Measurements from ENCODE around the gene GUCY1A2.
"Not testable (repeated sequence)": the region's sequence is repeated elsewhere in the genome, so short reads cannot be mapped to it uniquely, and the experiment has no call there.

Gene GUCY1A2

DNA sequence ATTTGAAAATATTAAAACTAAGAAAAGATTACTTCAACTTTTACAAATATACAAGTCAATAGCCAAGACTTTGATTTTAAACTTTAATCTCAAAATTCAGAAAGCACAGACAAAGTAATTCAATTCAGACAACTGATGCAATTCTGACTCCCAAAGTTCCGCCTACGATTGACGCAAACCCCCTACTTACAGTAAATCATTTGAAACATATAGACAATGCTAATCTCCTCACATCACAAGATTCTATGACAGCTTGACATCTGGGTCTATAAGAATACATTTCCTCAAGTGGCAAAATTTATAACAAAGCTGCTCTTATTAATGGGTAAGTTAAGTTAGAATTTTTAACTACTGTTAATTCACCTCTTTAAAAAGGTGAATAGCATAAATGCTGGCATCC lies 75.2 kb downstream of the GUCY1A2 start:
- Mint-ChIP-seq H3K27me3 (no peaks in the 10 kb centered on the region), H3K4me3 (no peak overlapping the region), H3K4me1 (ENCODE audit: low read depth) (no peaks in the 10 kb centered on the region), H3K9me3 (peaks cover 6% of the 10 kb centered on the region), H3K27ac (no peak overlapping the region), H3K36me3 (ENCODE audit: low read depth) (no peaks in the 10 kb centered on the region)
- no peak for DNase-seq

DNA sequence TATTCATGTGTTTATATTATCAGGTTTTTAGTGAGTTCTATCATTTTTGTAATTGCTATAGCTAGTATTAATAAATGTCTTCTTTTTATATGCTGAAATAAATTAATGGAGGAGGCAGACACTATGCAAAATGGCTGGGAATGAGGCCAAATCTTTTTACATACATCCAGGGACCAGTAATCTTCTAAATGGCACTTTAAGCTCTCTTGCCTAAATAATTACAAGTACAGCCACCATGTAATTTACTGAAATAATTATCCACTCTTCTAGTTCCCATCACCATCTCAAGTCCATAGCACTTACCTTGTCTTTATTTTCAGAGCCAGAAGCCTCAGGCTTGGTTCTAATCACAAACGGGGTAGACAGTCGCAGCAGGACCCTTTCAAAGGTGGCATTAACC lies 79.1 kb downstream of the GUCY1A2 start:
- Mint-ChIP-seq H3K9me3 (peaks cover 11% of the 10 kb centered on the region), H3K27ac (no peak overlapping the region), H3K36me3 (ENCODE audit: low read depth) (no peaks in the 10 kb centered on the region), H3K4me1 (ENCODE audit: low read depth) (no peaks in the 10 kb centered on the region), H3K27me3 (no peaks in the 10 kb centered on the region), H3K4me3 (no peak overlapping the region)
- DNase-seq: no peak

DNA sequence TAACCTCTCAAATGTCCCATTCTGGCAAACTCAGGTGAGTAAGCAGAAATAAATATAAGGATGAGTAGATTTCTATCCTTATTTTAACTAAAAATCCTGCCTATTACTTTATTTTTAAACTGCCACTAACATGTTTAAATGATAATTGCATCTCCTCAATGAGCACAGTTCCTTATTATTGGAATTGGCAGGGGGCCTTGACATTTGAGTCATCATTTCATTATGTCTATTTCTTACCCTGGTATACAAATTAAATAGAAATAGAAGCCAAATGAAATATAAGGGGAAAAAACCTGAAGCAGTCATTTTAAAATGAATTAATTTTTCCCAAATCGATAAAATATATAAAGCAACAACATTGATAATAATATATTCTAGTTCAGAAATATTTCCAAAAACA lies 81.2 kb downstream of the GUCY1A2 start:
- no peak for DNase-seq
- peaks cover 5% of the 10 kb centered on the region for H3K9me3 Mint-ChIP-seq
- no peak overlapping the region for H3K4me3 Mint-ChIP-seq
- H3K27ac Mint-ChIP-seq: no peak overlapping the region
- no peaks in the 10 kb centered on the region for H3K4me1 Mint-ChIP-seq (ENCODE audit: low read depth)
- no peaks in the 10 kb centered on the region for H3K36me3 Mint-ChIP-seq (ENCODE audit: low read depth)
- no peaks in the 10 kb centered on the region for H3K27me3 Mint-ChIP-seq

DNA sequence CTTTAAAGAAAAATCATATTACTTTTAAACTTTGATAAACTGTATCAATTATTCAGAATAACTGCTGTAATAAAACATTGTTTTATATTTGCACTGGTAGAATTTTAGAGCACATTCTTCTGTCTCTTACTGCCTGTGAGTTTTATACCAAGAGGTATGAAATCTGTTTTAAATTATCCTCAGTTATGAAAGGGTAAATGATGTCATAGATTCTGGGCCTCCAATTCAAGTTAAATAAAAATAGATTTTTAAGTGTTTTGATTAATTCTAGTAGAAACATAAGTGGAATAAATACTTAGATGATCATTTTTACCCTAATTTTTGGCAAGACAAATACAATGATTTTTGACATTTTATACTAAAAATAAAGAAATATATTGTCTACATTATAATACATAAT lies 93.0 kb downstream of the GUCY1A2 start:
- no peak for DNase-seq
- Mint-ChIP-seq H3K9me3 (peaks cover 6% of the 10 kb centered on the region), H3K36me3 (ENCODE audit: low read depth) (no peaks in the 10 kb centered on the region), H3K4me1 (ENCODE audit: low read depth) (no peaks in the 10 kb centered on the region), H3K4me3 (no peak overlapping the region), H3K27ac (no peak overlapping the region), H3K27me3 (no peaks in the 10 kb centered on the region)

DNA sequence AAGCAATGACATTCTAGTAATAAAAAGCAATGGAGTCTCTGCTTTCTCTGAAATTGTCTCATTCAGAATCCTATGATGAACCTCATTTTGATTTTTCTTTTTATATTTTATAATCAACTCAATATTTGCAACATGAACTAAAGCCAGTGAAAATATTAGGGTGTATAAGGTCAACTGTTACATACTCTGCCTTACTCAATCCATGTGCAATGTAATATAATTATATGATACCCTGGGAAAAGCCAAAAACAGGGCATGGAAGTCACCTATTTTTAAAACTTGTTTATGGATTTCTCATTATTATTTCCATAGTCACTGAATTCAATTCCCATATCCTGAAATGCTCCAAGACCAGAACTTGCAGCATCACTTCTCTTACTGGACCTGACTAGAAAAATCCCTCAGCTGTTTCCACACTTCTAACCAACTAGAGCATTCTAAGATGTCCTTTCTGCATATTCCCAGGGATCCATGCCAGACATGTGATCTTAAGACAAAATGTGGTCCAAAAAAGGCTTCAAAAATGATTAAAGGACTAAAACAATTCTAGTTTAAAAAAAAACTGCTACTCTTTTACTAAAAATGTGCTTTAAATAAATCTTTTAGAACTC lies 97.3 kb downstream of the GUCY1A2 start:
- Mint-ChIP-seq H3K36me3 (ENCODE audit: low read depth) (no peaks in the 10 kb centered on the region), H3K4me1 (ENCODE audit: low read depth) (no peaks in the 10 kb centered on the region), H3K4me3 (no peak overlapping the region), H3K27ac (no peak overlapping the region), H3K9me3 (peaks cover 7% of the 10 kb centered on the region), H3K27me3 (no peaks in the 10 kb centered on the region)
- DNase-seq: no peak

DNA sequence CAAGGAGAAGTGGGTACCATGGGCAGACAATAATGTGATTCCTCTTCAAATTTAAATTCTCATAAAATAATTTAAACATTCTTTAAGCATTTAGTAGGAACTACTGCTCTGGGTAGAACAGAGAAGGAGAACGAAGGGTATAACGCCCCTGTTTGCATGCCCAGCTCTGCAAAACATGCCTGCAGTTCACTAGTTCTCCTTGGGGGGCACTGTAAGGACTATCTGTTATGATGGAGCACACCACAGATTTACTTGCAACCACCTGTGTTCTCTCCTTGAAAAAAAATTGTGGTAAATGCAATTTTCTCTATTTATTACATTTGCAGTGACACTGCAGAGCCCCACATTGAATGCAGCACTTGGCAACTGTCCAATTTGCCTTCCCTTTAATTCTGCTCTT lies 100.3 kb downstream of the GUCY1A2 start:
- Mint-ChIP-seq H3K4me3 (no peak overlapping the region), H3K4me1 (ENCODE audit: low read depth) (no peaks in the 10 kb centered on the region), H3K9me3 (peaks cover 3% of the 10 kb centered on the region), H3K27ac (no peak overlapping the region), H3K27me3 (no peaks in the 10 kb centered on the region), H3K36me3 (ENCODE audit: low read depth) (no peaks in the 10 kb centered on the region)
- DNase-seq: no peak

DNA sequence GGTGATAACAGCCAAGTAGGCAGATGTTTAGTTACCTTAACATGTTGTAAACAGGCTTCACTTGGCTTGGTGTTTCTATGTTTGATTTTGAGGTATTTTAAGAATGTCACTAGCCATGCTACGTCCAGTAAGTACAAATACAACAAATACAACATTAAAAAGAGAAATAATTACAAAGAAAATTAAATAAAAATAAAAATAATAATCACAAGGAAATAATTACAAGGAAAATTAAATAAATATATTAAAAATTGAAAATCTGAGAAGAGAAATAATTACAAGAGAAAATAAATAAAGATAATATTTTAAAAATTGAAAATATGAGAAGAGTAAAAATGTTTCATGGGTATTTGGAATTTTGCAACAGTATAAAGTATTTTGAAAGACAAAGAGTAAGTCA lies 103.9 kb downstream of the GUCY1A2 start:
- H3K27ac Mint-ChIP-seq: no peak overlapping the region
- H3K27me3 Mint-ChIP-seq: no peaks in the 10 kb centered on the region
- DNase-seq: no peak
- H3K4me1 Mint-ChIP-seq (ENCODE audit: low read depth): no peaks in the 10 kb centered on the region
- peaks cover 3% of the 10 kb centered on the region for H3K9me3 Mint-ChIP-seq
- H3K4me3 Mint-ChIP-seq: no peak overlapping the region
- no peaks in the 10 kb centered on the region for H3K36me3 Mint-ChIP-seq (ENCODE audit: low read depth)

DNA sequence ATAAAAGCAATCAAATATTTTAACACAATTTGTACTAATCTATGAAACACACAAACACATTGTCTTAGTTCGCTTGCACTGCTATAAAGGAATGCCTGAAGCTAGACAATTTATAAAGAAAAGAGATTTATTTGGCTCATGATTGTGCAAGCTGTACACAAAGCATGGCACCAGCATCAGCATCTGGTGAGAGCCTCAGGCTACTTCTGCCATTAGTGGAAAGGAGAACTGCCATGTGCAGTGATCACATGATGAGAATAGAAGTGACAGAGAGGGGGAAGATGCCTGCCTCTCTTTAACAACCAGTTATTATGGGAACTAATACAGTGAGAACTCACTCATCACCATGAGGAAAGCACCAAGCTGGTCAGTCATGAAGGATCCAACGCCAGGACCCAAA lies 105.1 kb downstream of the GUCY1A2 start:
- no peaks in the 10 kb centered on the region for H3K27me3 Mint-ChIP-seq
- no peaks in the 10 kb centered on the region for H3K36me3 Mint-ChIP-seq (ENCODE audit: low read depth)
- peaks cover 2% of the 10 kb centered on the region for H3K9me3 Mint-ChIP-seq
- no peaks in the 10 kb centered on the region for H3K4me1 Mint-ChIP-seq (ENCODE audit: low read depth)
- DNase-seq: no peak
- no peak overlapping the region for H3K4me3 Mint-ChIP-seq
- no peak overlapping the region for H3K27ac Mint-ChIP-seq

DNA sequence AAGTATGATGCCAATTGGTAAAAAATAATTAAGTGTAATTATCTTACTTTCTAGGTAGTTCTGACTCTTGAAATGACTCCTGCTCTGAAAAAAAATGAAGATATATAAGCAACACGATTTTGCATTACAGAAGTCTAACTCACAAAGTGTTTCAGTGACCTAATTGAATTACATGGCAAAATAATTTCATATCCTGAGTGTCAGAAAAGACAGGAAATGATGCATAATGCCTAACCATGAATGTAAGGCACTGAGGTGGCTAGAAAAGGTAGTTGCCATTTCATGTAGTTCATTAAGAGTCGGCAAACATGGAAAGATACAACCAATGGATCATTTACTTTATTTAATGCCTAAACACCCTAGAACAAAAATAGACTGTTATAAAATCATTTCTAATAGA lies 113.5 kb downstream of the GUCY1A2 start:
- H3K27me3 Mint-ChIP-seq: no peaks in the 10 kb centered on the region

DNA sequence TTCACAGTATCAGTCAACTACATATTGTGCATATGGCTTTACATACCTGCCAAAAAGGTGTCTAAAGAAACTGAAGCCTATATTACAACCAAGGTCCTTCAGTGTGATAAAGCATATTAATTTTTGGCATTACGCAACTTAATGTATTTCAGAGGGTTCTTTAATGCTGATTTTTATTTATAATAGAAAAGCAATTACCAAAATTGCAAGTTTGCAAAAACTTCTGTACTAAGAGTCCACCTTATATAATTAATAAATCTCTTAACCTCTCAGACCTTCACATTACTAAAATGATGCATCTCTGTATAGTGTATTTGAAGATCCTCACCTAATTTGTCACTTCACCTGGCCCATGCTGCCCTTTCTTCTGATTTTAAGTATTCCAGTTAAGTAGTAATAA lies 128.6 kb downstream of the GUCY1A2 start:
- H3K4me3 Mint-ChIP-seq: no peak overlapping the region
- DNase-seq: no peak
- no peak overlapping the region for H3K27ac Mint-ChIP-seq
- peaks cover 17% of the 10 kb centered on the region for H3K9me3 Mint-ChIP-seq
- no peaks in the 10 kb centered on the region for H3K36me3 Mint-ChIP-seq (ENCODE audit: low read depth)
- H3K27me3 Mint-ChIP-seq: no peaks in the 10 kb centered on the region
- no peaks in the 10 kb centered on the region for H3K4me1 Mint-ChIP-seq (ENCODE audit: low read depth)

More for the DNA sequence above, 113.5 kb downstream of the GUCY1A2 start:
- Mint-ChIP-seq H3K27ac (no peak overlapping the region), H3K4me1 (ENCODE audit: low read depth) (no peaks in the 10 kb centered on the region), H3K36me3 (ENCODE audit: low read depth) (no peaks in the 10 kb centered on the region), H3K4me3 (no peak overlapping the region), H3K9me3 (peaks cover 8% of the 10 kb centered on the region)
- no peak for DNase-seq

DNA sequence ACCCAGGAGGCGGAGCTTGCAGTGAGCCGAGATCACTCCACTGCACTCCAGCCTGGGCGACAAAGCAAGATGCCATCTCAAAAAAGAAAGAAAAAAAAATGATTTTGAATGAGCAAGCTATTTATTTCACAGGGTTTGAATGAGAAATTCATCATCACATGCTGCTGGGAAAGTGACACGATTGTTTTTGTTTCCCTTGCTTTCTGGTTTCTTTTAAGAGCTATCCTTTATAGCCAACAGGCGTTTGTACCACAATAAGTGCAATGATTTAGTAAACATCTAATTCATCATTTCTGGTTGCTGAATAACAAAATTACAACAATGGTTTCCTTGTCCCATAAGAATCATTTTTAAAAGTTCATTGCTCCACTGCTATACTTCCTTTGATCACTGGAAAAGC lies 129.9 kb downstream of the GUCY1A2 start:
- H3K4me1 Mint-ChIP-seq (ENCODE audit: low read depth): no peaks in the 10 kb centered on the region
- no peak for DNase-seq
- H3K4me3 Mint-ChIP-seq: no peak overlapping the region
- no peak overlapping the region for H3K27ac Mint-ChIP-seq
- no peaks in the 10 kb centered on the region for H3K27me3 Mint-ChIP-seq
- peaks cover 26% of the 10 kb centered on the region for H3K9me3 Mint-ChIP-seq
- H3K36me3 Mint-ChIP-seq (ENCODE audit: low read depth): no peaks in the 10 kb centered on the region

DNA sequence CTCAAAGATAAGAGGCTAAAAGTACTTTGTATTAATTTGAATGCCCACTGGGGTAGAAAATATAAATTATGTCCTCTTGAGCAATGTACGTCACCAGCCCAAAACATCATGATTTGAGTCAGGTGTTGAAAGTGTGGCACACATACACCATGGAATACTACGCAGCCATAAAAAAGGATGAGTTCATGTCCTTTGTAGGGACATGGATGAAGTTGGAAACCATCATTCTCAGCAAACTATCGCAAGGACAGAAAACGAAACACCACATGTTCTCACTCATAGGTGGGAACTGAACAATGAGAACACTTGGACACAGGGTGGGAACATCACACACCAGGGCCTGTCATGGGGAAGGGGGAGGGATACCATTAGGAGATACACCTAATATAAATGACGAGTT lies 134.6 kb downstream of the GUCY1A2 start:
- not testable (repeated sequence) for H3K4me3 Mint-ChIP-seq; DNase-seq; H3K27ac Mint-ChIP-seq; H3K4me1 Mint-ChIP-seq (ENCODE audit: low read depth); H3K36me3 Mint-ChIP-seq (ENCODE audit: low read depth); H3K27me3 Mint-ChIP-seq
- peaks cover 36% of the 10 kb centered on the region for H3K9me3 Mint-ChIP-seq

DNA sequence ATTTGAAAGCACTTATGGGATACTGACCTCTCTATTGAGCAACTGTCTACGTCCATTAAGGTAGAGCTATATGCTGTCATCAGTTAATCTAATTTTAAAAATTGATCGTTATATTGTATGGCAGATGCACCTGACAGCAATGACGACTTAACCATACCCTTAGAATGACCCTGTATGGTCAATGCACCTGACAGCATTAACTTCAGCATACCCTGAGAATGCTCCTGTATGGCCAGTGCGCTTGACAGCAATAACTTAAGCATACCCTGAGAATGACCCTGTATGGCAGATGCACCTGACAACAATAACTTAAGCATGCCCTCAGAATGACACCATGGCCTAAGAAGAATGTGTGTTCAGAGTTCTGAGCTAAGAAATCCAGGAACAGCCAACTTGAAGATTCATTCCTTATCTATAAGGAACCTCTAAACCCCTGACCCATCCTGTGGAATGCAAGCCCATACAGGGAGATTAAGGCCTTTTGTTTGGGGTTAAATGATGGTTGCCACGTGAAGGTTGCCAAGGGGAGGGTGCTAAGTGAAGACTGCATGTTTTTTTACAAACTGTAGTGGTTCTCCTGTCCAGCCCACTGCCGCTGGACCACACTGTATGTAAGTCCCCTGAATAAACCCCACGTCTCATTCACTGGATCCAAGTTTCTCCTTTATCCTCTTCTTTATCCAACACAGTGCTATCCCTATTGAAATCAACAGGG lies 138.3 kb downstream of the GUCY1A2 start:
- H3K27ac Mint-ChIP-seq: no peak overlapping the region
- no peak for DNase-seq
- peaks cover 34% of the 10 kb centered on the region for H3K9me3 Mint-ChIP-seq
- H3K27me3 Mint-ChIP-seq: no peaks in the 10 kb centered on the region
- H3K4me1 Mint-ChIP-seq (ENCODE audit: low read depth): no peaks in the 10 kb centered on the region
- H3K4me3 Mint-ChIP-seq: no peak overlapping the region
- no peaks in the 10 kb centered on the region for H3K36me3 Mint-ChIP-seq (ENCODE audit: low read depth)

DNA sequence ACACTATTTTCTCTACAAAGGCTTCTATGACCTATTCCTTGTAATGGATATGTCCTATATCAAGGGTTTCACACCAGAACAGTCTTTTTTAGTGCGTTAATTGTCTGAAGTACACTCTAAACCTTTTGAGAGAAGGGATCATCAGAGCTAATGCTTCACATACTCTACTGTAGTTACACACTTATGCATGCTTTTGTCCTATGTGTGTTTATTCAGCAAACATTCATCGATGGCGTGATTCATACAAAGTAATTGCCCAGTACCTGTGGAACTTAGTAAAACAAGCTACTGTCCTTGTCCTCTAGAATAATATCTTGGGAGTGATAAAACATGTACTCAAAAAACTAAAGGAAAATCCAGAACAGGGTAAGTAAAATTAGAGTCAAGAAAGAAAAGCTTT lies 139.2 kb downstream of the GUCY1A2 start:
- H3K9me3 Mint-ChIP-seq: peaks cover 30% of the 10 kb centered on the region
- DNase-seq: no peak
- H3K36me3 Mint-ChIP-seq (ENCODE audit: low read depth): no peaks in the 10 kb centered on the region
- no peaks in the 10 kb centered on the region for H3K27me3 Mint-ChIP-seq
- H3K27ac Mint-ChIP-seq: no peak overlapping the region
- no peaks in the 10 kb centered on the region for H3K4me1 Mint-ChIP-seq (ENCODE audit: low read depth)
- no peak overlapping the region for H3K4me3 Mint-ChIP-seq

DNA sequence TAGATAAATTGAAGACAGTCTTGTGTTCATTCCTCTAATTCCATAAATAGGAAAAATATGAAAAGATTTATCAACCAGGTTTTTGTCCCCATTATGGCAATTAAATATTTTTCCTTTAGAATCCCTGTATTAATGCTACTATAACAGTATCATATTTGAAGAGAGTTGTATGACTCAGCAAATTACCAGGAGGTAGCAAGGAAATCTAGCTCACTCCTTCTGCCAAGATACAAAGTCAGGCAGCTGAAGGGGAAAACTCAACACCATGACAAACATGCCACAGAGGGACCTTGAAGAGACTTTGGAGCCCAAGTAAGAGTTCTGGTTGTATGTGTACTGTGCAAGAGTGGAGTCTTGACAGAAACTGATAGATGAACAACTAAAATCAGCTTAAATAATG lies 143.3 kb downstream of the GUCY1A2 start:
- H3K4me3 Mint-ChIP-seq: no peak overlapping the region
- H3K36me3 Mint-ChIP-seq (ENCODE audit: low read depth): no peaks in the 10 kb centered on the region
- H3K9me3 Mint-ChIP-seq: peaks cover 20% of the 10 kb centered on the region
- no peak for DNase-seq
- H3K27ac Mint-ChIP-seq: no peak overlapping the region
- no peaks in the 10 kb centered on the region for H3K27me3 Mint-ChIP-seq
- H3K4me1 Mint-ChIP-seq (ENCODE audit: low read depth): no peaks in the 10 kb centered on the region

DNA sequence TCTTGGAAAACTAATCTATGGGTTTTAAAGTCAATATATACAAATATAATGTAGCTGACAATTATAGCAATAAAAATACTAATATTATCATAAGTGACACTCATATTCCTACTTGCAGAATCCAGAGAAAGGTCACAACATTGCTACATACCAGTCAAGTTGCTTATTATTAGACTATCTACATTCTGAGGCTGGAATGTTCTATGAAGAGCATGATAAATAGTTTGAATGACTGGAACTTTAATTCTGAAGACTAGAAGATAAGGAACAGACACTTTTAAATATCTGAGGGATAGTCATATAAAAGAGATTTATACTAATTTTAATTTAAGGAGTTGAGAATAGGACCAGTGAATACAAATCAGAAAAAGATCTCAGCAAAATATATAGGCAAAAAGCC lies 146.0 kb downstream of the GUCY1A2 start:
- no peaks in the 10 kb centered on the region for H3K4me1 Mint-ChIP-seq (ENCODE audit: low read depth)
- DNase-seq: no peak
- no peak overlapping the region for H3K27ac Mint-ChIP-seq
- H3K9me3 Mint-ChIP-seq: peaks cover 9% of the 10 kb centered on the region
- H3K4me3 Mint-ChIP-seq: no peak overlapping the region
- H3K36me3 Mint-ChIP-seq (ENCODE audit: low read depth): no peaks in the 10 kb centered on the region
- H3K27me3 Mint-ChIP-seq: no peaks in the 10 kb centered on the region

All from activated T-cell treated with anti-CD3 and anti-CD28 coated beads, Interleukin-2, amount 50 U/mL, for 24 hours (primary cell).